Panc1 (cell line): ENCODE measurements around the gene TRIOBP. TPM values are rescaled to one million over a fixed set of nuclear protein-coding genes. Genes with fewer than 3 reads are reported as not detected.
"Not testable (repeated sequence)": the region's sequence is repeated elsewhere in the genome, so short reads cannot be mapped to it uniquely, and the experiment has no call there.

Source experiments
- ATAC-seq: fragments of 200-7000 bp; cut with Tn5 transposase; 2 replicates; pipeline ENCODE4 v1.9.1; 2020; ENCODE audit warnings: mild to moderate bottlenecking, moderate library complexity
- BruUV-seq: library from RNA; stranded (reverse); fragments of 400-500 nt; replicated peaks from 2 replicates; lab custom pipeline; 2021; lab: Mats Ljungman, UMichigan
- CTCF ChIA-PET: fragments of 300-600 bp; sonication (Branson Sonifier 250); formaldehyde crosslinking; loops from one replicate; lab custom pipeline; 2022; ENCODE audit warnings: antibody characterized with exemption; lab: Charles Lee
- POLR2A ChIA-PET: fragments of 300-600 bp; sonication (Branson Sonifier 250); formaldehyde crosslinking; loops from one replicate; lab custom pipeline; 2022; ENCODE audit warnings: antibody characterized with exemption; lab: Charles Lee
- DNase-seq: peaks from one replicate; pipeline ENCODE4 v3.0.0-alpha.2; 2010; ENCODE audit warnings: low read depth, low spot score
- H3K27ac ChIP-seq: 2 replicates; pipeline ENCODE4 v1.5.1; 2011; ENCODE audit warnings: mild to moderate bottlenecking, low read length, inconsistent platforms
- H3K27me3 ChIP-seq: fragments of 200-500 bp; sonication (Bioruptor generic); 2 replicates; pipeline ENCODE4 v1.6.0; 2014; ENCODE audit warnings: low read length, inconsistent platforms; ENCODE audit not compliant: control insufficient read depth, insufficient read depth
- H3K36me3 ChIP-seq: fragments of 200-500 bp; sonication (Bioruptor generic); 2 replicates; pipeline ENCODE4 v1.5.1; 2014; ENCODE audit warnings: inconsistent platforms, mild to moderate bottlenecking, low read length, moderate library complexity; ENCODE audit not compliant: control insufficient read depth, insufficient read depth
- H3K4me1 ChIP-seq: 2 replicates; pipeline ENCODE4 v1.5.1; 2011; ENCODE audit warnings: inconsistent platforms, mild to moderate bottlenecking, low read length, moderate library complexity; ENCODE audit not compliant: control insufficient read depth, insufficient read depth
- H3K4me3 ChIP-seq, 2 experiments: 2 replicates each; pipeline ENCODE4 v1.5.1; 2011 to 2012; ENCODE audit warnings: low read depth in 2 of 2, low read length in 2 of 2, mild to moderate bottlenecking in 2 of 2, inconsistent platforms in 1 of 2, moderate library complexity in 1 of 2
- H3K9me3 ChIP-seq: fragments of 200-500 bp; sonication (Bioruptor generic); 2 replicates; pipeline ENCODE4 v1.5.1; 2014; ENCODE audit warnings: low read depth, mild to moderate bottlenecking, inconsistent platforms, low read length, moderate library complexity; ENCODE audit not compliant: control insufficient read depth, insufficient read depth
- CTCF ChIP-seq: fragments of 450-650 bp; IDR thresholded peaks from 2 replicates; pipeline ENCODE4 v1.5.1; 2017; ENCODE audit warnings: mild to moderate bottlenecking
- POLR2AphosphoS5 ChIP-seq: IDR thresholded peaks from 2 replicates; pipeline ENCODE4 v1.6.1; 2012; ENCODE audit warnings: mild to moderate bottlenecking, low read depth, low read length, moderate library complexity
- REST ChIP-seq, 2 experiments: IDR thresholded peaks; 2 replicates each; pipeline ENCODE4 v1.6.1; 2011 to 2012; ENCODE audit warnings: low read depth in 2 of 2, control low read depth in 1 of 2, low read length in 1 of 2, mild to moderate bottlenecking in 1 of 2, moderate library complexity in 1 of 2; ENCODE audit not compliant: insufficient read depth in 1 of 2
- SIN3A ChIP-seq: IDR thresholded peaks from 2 replicates; pipeline ENCODE4 v1.6.1; 2012; ENCODE audit warnings: low read depth, mild to moderate bottlenecking, low read length, moderate library complexity, borderline replicate concordance; ENCODE audit not compliant: insufficient read depth
- TCF7L2 ChIP-seq: IDR thresholded peaks from 2 replicates; pipeline ENCODE4 v1.6.1; 2011; ENCODE audit warnings: mild to moderate bottlenecking, low read depth, low read length, inconsistent platforms
- in situ Hi-C: cut with HindIII; loops from 2 replicates; pipeline ENCODE4 v1.10.0; 2016; ENCODE audit warnings: low sequenced_read_pairs, low pct_unique_long_range_greater_than_20kb
- intact Hi-C: fragments of 100-400 bp; cut with micrococcal nuclease; formaldehyde crosslinking; loops from one replicate; pipeline ENCODE4 v1.10.0; 2022; ENCODE audit not compliant: unreplicated experiment
- total RNA-seq: library from RNA; stranded (reverse); gene quantifications from one replicate; pipeline ENCODE4 v1.2.1, GENCODE V29; 2021; ENCODE audit not compliant: unreplicated experiment

The TRIOBP gene
- total RNA-seq, 1 experiment from 2014 or later: 50.5 TPM

- H3K36me3 ChIP-seq, in situ Hi-C loops, POLR2A ChIA-PET: not testable (repeated sequence)
Measured at GRCh38 chr22:37717746-37718305, 21.0 kb downstream of the TRIOBP start.

DNA sequence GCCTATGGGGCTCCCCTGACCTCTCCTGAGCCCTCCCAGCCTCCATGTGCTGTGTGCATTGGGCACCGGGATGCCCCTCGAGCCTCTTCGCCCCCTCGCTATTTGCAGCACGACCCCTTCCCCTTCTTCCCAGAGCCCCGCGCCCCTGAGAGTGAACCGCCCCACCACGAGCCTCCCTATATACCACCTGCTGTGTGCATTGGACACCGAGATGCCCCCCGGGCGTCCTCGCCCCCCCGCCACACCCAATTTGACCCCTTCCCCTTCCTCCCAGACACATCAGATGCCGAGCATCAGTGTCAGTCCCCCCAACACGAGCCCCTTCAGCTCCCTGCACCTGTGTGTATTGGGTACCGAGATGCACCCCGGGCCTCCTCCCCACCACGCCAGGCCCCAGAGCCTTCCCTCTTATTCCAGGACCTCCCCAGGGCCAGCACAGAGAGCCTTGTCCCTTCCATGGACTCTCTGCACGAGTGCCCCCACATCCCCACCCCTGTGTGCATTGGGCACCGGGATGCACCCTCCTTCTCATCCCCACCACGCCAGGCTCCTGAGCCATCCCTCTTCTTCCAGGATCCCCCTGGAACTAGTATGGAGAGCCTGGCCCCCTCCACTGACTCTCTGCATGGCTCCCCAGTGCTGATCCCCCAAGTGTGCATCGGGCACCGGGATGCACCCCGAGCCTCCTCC, 28.8 kb downstream of the TRIOBP start:
- TF ChIP-seq CTCF (no peak), REST (IDR thresholded peaks at IDR 0.05; ENCODE audit: insufficient read depth in 1 of 2, low read depth in 2 of 2, low read length in 1 of 2) (no peak), TCF7L2 (no peak), SIN3A (no peak), POLR2AphosphoS5 (no peak)
- DNase-seq: no peak
- BruUV-seq: no TSS peak
- H3K9me3 ChIP-seq: no peaks in the 10 kb centered on the region
- no peak for ATAC-seq
- ChIA-PET POLR2A (no interaction called here), CTCF (no interaction called here)
- intact Hi-C loops: no loop called here
- H3K27ac ChIP-seq: no peak overlapping the region
- no peaks in the 10 kb centered on the region for H3K27me3 ChIP-seq
- H3K4me1 ChIP-seq: no peaks in the 10 kb centered on the region
- in situ Hi-C loops: no loop called here
- no peak overlapping the region for H3K4me3 ChIP-seq
- H3K36me3 ChIP-seq: no peaks in the 10 kb centered on the region

More at GRCh38 chr22:37717746-37718305, 21.0 kb downstream of the TRIOBP start:
- H3K4me3 ChIP-seq, BruUV-seq, ATAC-seq, H3K4me1 ChIP-seq, H3K27me3 ChIP-seq, intact Hi-C loops, CTCF ChIA-PET, H3K9me3 ChIP-seq, H3K27ac ChIP-seq, DNase-seq: not testable (repeated sequence)

GRCh38 chr22:37726241-37726887, 29.5 kb downstream of the TRIOBP start:
- in situ Hi-C loops: no loop called here
- no TSS peak for BruUV-seq
- TF ChIP-seq TCF7L2 (no peak), CTCF (no peak), REST (IDR thresholded peaks at IDR 0.05; ENCODE audit: insufficient read depth in 1 of 2, low read depth in 2 of 2, low read length in 1 of 2) (no peak), SIN3A (no peak), POLR2AphosphoS5 (no peak)
- Histone ChIP-seq H3K9me3 (no peaks in the 10 kb centered on the region), H3K36me3 (no peaks in the 10 kb centered on the region), H3K27me3 (no peaks in the 10 kb centered on the region), H3K27ac (no peak overlapping the region), H3K4me1 (no peaks in the 10 kb centered on the region), H3K4me3 (no peak overlapping the region)
- POLR2A ChIA-PET: no interaction called here
- no peak for ATAC-seq
- DNase-seq: no peak
- intact Hi-C loops: no loop called here
- CTCF ChIA-PET: no interaction called here
